HG03159 (cell line): ENCODE results near the gene ZG16.

Source experiments
- ATAC-seq: cut with Tn5 transposase; IDR thresholded peaks from one replicate; pipeline ENCODE4 v1.9.1; 2021; ENCODE audit warnings: mild to moderate bottlenecking, moderate library complexity; ENCODE audit not compliant: unreplicated experiment

Gene ZG16

GRCh38 chr16:29807426-29808218 is 29.6 kb downstream of the ZG16 start:
- ATAC-seq = no peak

GRCh38 chr16:29808219-29808900 is 30.3 kb downstream of the ZG16 start:
- ATAC-seq = no peak

GRCh38 chr16:29809031-29809747 is 31.1 kb downstream of the ZG16 start:
- no peak for ATAC-seq

- ATAC-seq = no peak
Observed at GRCh38 chr16:29809850-29810698, 32.0 kb downstream of the ZG16 start.

- no peak for ATAC-seq
Observed at GRCh38 chr16:29810699-29811169, 32.7 kb downstream of the ZG16 start.

- no peak for ATAC-seq
Observed at GRCh38 chr16:29811170-29811895, 33.3 kb downstream of the ZG16 start.

- ATAC-seq = no peak
Observed at GRCh38 chr16:29811896-29812665, 34.0 kb downstream of the ZG16 start, which contains the start of gene PRRT2. Gene PRRT2, plus strand, starts transcription at chr16:29812193. Its CDS starts 862 bp downstream, at chr16:29813055.

GRCh38 chr16:29812754-29813643 is 34.9 kb downstream of the ZG16 start:
- no peak for ATAC-seq

GRCh38 chr16:29813644-29814562 is 35.8 kb downstream of the ZG16 start:
- ATAC-seq = no peak

- ATAC-seq = no peak
Observed at GRCh38 chr16:29814592-29814991, 36.5 kb downstream of the ZG16 start.

- no peak for ATAC-seq
Observed at GRCh38 chr16:29815032-29815721, 37.1 kb downstream of the ZG16 start.

GRCh38 chr16:29815793-29816693 is 38.0 kb downstream of the ZG16 start, which contains the start of gene PAGR1:
Gene PAGR1, plus strand, starts transcription at chr16:29816152. Its CDS starts 374 bp downstream, at chr16:29816526.
- peak; percentile 64 for ATAC-seq

GRCh38 chr16:29816694-29817441 is 38.8 kb downstream of the ZG16 start:
- peak; percentile 2 for ATAC-seq

- ATAC-seq = no peak
Observed at GRCh38 chr16:29818082-29818481, 40.0 kb downstream of the ZG16 start.

- no peak for ATAC-seq
Observed at GRCh38 chr16:29819506-29819905, 41.5 kb downstream of the ZG16 start.
